ENCODE results near the gene PNMT.
A peak's percentile ranks its signal among the peaks of the same experiment; 100 is the strongest.

Gene PNMT

DNA sequence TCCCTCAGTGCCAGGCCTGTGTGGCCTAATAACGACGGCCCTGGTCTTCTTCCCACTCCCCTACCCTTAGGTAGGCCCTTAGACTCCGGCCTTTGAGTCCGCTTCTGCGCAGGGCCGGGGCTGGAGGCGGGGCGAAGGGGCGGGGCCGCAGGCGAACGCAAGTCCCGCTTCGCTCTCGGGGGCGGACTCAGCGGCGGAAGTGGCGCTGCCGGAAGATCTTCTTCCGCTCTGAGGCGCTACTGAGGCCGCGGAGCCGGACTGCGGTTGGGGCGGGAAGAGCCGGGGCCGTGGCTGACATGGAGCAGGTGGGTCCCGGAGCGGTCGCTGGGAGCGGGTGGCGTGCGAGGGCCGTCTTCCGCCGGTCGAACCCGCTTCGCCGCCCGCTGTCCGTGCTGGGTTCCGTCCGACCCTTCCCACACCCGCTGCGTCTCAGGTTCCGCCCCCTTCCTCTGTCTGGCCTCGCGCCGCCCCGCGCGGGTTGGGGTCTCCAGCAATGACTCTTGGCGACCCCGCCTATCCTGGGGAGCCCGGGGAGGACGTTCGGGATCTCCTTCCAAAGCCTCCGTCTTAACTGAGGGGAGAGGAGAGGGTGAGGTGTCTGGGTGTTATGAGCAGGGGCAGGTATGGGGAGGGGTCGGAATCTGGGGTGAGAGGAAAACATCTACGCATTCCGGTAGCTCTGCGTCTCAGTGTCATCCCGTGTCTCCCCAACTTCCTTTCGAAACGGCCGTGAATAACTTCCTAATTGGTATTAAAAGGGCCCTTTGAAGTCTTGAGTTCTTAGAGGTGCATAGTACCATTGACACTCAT is 31.1 kb upstream of the PNMT start, which contains the start of gene STARD3 (continued):
- TF ChIP-seq, protein P1, sequence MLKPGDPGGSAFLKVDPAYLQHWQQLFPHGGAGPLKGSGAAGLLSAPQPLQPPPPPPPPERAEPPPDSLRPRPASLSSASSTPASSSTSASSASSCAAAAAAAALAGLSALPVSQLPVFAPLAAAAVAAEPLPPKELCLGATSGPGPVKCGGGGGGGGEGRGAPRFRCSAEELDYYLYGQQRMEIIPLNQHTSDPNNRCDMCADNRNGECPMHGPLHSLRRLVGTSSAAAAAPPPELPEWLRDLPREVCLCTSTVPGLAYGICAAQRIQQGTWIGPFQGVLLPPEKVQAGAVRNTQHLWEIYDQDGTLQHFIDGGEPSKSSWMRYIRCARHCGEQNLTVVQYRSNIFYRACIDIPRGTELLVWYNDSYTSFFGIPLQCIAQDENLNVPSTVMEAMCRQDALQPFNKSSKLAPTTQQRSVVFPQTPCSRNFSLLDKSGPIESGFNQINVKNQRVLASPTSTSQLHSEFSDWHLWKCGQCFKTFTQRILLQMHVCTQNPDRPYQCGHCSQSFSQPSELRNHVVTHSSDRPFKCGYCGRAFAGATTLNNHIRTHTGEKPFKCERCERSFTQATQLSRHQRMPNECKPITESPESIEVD (tag by site-specific recombination; IDR thresholded peaks at IDR 0.05) = no peak
- TF ChIP-seq ZBTB1 (tag by site-specific recombination; IDR thresholded peaks at IDR 0.05) (no peak), ZNF274 (IDR thresholded peaks at IDR 0.05; ENCODE audit: low read length) (no peak), ZNF274 (tag by site-specific recombination; IDR thresholded peaks at IDR 0.05; ENCODE audit: borderline replicate concordance) (no peak), SP7 (tag by site-specific recombination; IDR thresholded peaks at IDR 0.05) (peak; percentile 89), ZNF747 (tag by site-specific recombination; IDR thresholded peaks at IDR 0.05) (no peak), SCRT2 (tag by site-specific recombination; IDR thresholded peaks at IDR 0.05) (no peak; the same call in 1 of the 2 replicates), ZNF626 (tag by site-specific recombination; IDR thresholded peaks at IDR 0.05) (no peak), ZNF555 (tag by site-specific recombination; conservative IDR thresholded peaks at IDR 0.05) (no peak), ZBTB17 (tag by site-specific recombination; IDR thresholded peaks at IDR 0.05) (peak; percentile 56; the same call in 1 of the 2 replicates), ZNF664 (tag by site-specific recombination; IDR thresholded peaks at IDR 0.05) (no peak), ZNF777 (tag by site-specific recombination; IDR thresholded peaks at IDR 0.05; ENCODE audit: borderline replicate concordance) (no peak), ZNF670 (tag by site-specific recombination; IDR thresholded peaks at IDR 0.05; ENCODE audit: low read depth) (no peak), ZFP69B (tag by site-specific recombination; IDR thresholded peaks at IDR 0.05) (peak; percentile 90), ZNF146 (tag by site-specific recombination; IDR thresholded peaks at IDR 0.05) (peak; percentile 50; the same call in 1 of the 2 replicates), REPIN1 (tag by site-specific recombination; IDR thresholded peaks at IDR 0.05; ENCODE audit: low read depth) (no peak; the same call in 1 of the 2 replicates), ZNF239 (tag by site-specific recombination; IDR thresholded peaks at IDR 0.05) (0 out of 2 replicates have a peak, but pooled peaks have one; percentile 51), ZNF610 (tag by site-specific recombination; IDR thresholded peaks at IDR 0.05; ENCODE audit: borderline replicate concordance) (peak; percentile 71), ZNF292 (tag by site-specific recombination; IDR thresholded peaks at IDR 0.05; ENCODE audit: borderline replicate concordance, low read depth) (no peak), SCRT1 (tag by site-specific recombination; IDR thresholded peaks at IDR 0.05; ENCODE audit: borderline replicate concordance) (no peak), ZNF561 (tag by site-specific recombination; IDR thresholded peaks at IDR 0.05; ENCODE audit: borderline replicate concordance) (peak; percentile 87; the same call in 1 of the 2 replicates), ZNF623 (tag by site-specific recombination; IDR thresholded peaks at IDR 0.05) (no peak)
- TF ChIP-seq, protein P2, sequence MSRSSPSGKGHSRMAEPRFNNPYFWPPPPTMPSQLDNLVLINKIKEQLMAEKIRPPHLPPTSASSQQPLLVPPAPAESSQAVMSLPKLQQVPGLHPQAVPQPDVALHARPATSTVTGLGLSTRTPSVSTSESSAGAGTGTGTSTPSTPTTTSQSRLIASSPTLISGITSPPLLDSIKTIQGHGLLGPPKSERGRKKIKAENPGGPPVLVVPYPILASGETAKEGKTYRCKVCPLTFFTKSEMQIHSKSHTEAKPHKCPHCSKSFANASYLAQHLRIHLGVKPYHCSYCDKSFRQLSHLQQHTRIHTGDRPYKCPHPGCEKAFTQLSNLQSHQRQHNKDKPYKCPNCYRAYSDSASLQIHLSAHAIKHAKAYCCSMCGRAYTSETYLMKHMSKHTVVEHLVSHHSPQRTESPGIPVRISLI (tag by site-specific recombination; IDR thresholded peaks at IDR 0.05) = no peak
- TF ChIP-seq, protein P3, sequence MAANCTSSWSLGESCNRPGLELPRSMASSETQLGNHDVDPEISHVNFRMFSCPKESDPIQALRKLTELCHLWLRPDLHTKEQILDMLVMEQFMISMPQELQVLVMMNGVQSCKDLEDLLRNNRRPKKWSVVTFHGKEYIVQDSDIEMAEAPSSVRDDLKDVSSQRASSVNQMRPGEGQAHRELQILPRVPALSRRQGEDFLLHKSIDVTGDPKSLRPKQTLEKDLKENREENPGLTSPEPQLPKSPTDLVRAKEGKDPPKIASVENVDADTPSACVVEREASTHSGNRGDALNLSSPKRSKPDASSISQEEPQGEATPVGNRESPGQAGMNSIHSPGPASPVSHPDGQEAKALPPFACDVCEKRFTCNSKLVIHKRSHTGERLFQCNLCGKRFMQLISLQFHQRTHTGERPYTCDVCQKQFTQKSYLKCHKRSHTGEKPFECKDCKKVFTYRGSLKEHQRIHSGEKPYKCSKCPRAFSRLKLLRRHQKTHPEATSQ (tag by site-specific recombination; IDR thresholded peaks at IDR 0.05) = peak; percentile 91
- TF ChIP-seq, protein P4, sequence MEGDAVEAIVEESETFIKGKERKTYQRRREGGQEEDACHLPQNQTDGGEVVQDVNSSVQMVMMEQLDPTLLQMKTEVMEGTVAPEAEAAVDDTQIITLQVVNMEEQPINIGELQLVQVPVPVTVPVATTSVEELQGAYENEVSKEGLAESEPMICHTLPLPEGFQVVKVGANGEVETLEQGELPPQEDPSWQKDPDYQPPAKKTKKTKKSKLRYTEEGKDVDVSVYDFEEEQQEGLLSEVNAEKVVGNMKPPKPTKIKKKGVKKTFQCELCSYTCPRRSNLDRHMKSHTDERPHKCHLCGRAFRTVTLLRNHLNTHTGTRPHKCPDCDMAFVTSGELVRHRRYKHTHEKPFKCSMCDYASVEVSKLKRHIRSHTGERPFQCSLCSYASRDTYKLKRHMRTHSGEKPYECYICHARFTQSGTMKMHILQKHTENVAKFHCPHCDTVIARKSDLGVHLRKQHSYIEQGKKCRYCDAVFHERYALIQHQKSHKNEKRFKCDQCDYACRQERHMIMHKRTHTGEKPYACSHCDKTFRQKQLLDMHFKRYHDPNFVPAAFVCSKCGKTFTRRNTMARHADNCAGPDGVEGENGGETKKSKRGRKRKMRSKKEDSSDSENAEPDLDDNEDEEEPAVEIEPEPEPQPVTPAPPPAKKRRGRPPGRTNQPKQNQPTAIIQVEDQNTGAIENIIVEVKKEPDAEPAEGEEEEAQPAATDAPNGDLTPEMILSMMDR (tag by site-specific recombination; IDR thresholded peaks at IDR 0.05) = peak; percentile 90
- TF ChIP-seq, protein P5, sequence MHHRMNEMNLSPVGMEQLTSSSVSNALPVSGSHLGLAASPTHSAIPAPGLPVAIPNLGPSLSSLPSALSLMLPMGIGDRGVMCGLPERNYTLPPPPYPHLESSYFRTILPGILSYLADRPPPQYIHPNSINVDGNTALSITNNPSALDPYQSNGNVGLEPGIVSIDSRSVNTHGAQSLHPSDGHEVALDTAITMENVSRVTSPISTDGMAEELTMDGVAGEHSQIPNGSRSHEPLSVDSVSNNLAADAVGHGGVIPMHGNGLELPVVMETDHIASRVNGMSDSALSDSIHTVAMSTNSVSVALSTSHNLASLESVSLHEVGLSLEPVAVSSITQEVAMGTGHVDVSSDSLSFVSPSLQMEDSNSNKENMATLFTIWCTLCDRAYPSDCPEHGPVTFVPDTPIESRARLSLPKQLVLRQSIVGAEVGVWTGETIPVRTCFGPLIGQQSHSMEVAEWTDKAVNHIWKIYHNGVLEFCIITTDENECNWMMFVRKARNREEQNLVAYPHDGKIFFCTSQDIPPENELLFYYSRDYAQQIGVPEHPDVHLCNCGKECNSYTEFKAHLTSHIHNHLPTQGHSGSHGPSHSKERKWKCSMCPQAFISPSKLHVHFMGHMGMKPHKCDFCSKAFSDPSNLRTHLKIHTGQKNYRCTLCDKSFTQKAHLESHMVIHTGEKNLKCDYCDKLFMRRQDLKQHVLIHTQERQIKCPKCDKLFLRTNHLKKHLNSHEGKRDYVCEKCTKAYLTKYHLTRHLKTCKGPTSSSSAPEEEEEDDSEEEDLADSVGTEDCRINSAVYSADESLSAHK (tag by site-specific recombination; IDR thresholded peaks at IDR 0.05) = peak; percentile 58; the same call in 1 of the 2 replicates
- TF ChIP-seq, protein P6, sequence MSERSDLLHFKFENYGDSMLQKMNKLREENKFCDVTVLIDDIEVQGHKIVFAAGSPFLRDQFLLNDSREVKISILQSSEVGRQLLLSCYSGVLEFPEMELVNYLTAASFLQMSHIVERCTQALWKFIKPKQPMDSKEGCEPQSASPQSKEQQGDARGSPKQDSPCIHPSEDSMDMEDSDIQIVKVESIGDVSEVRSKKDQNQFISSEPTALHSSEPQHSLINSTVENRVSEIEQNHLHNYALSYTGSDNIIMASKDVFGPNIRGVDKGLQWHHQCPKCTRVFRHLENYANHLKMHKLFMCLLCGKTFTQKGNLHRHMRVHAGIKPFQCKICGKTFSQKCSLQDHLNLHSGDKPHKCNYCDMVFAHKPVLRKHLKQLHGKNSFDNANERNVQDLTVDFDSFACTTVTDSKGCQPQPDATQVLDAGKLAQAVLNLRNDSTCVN (tag by site-specific recombination; optimal IDR thresholded peaks at IDR 0.05) = peak; percentile 69
- TF ChIP-seq, protein P7, sequence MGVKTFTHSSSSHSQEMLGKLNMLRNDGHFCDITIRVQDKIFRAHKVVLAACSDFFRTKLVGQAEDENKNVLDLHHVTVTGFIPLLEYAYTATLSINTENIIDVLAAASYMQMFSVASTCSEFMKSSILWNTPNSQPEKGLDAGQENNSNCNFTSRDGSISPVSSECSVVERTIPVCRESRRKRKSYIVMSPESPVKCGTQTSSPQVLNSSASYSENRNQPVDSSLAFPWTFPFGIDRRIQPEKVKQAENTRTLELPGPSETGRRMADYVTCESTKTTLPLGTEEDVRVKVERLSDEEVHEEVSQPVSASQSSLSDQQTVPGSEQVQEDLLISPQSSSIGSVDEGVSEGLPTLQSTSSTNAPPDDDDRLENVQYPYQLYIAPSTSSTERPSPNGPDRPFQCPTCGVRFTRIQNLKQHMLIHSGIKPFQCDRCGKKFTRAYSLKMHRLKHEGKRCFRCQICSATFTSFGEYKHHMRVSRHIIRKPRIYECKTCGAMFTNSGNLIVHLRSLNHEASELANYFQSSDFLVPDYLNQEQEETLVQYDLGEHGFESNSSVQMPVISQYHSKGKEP (tag by site-specific recombination; IDR thresholded peaks at IDR 0.05) = no peak
